Endodermal cell (in vitro differentiated cells): ENCODE measurements around the gene CDH13. TPM values are rescaled to one million over a fixed set of nuclear protein-coding genes. Genes with fewer than 3 reads are reported as not detected.

Experiments
- DNase-seq: peaks from one replicate; pipeline ENCODE4 v3.0.0-alpha.2; 2017
- H3K27ac ChIP-seq: 2 replicates; pipeline ENCODE4 v1.5.1; 2013; ENCODE audit warnings: mild to moderate bottlenecking, low read depth, low read length, moderate library complexity
- H3K27me3 ChIP-seq: 2 replicates; pipeline ENCODE4 v1.6.1; 2013; ENCODE audit warnings: mild to moderate bottlenecking, low read length, moderate library complexity; ENCODE audit not compliant: insufficient read depth, control insufficient read depth, poor library complexity, severe bottlenecking
- H3K36me3 ChIP-seq: 2 replicates; pipeline ENCODE4 v1.7.0; 2013; ENCODE audit warnings: mild to moderate bottlenecking, low read length, moderate library complexity; ENCODE audit not compliant: control insufficient read depth, insufficient read depth
- H3K4me1 ChIP-seq: one replicate; pipeline ENCODE4 v1.7.0; 2013; ENCODE audit warnings: low read length; ENCODE audit not compliant: control insufficient read depth, insufficient read depth
- H3K4me3 ChIP-seq: 2 replicates; pipeline ENCODE4 v1.5.1; 2013; ENCODE audit warnings: mild to moderate bottlenecking, low read length, moderate library complexity
- H3K9ac ChIP-seq: 2 replicates; pipeline ENCODE4 v1.6.1; 2013; ENCODE audit warnings: mild to moderate bottlenecking, low read length, moderate library complexity; ENCODE audit not compliant: poor library complexity, severe bottlenecking; ENCODE audit errors: extremely low read depth
- H3K9me3 ChIP-seq: 2 replicates; pipeline ENCODE4 v1.6.1; 2013; ENCODE audit warnings: mild to moderate bottlenecking, low read length, moderate library complexity; ENCODE audit not compliant: control insufficient read depth
- H3K27ac Mint-ChIP-seq: 2 replicates; pipeline ENCODE4 v1.8.0; 2020; ENCODE audit warnings: mixed read lengths
- H3K27me3 Mint-ChIP-seq: 2 replicates; pipeline ENCODE4 v1.8.0; 2021; ENCODE audit warnings: mild to moderate bottlenecking, mixed read lengths; ENCODE audit not compliant: insufficient read depth
- H3K36me3 Mint-ChIP-seq: 2 replicates; pipeline ENCODE4 v1.8.0; 2020; ENCODE audit warnings: low read depth, mixed read lengths
- H3K4me1 Mint-ChIP-seq: 2 replicates; pipeline ENCODE4 v1.8.0; 2020; ENCODE audit warnings: mixed read lengths
- H3K4me3 Mint-ChIP-seq: 2 replicates; pipeline ENCODE4 v1.8.0; 2020; ENCODE audit warnings: mild to moderate bottlenecking, moderate library complexity, mixed read lengths
- H3K9me3 Mint-ChIP-seq: 2 replicates; pipeline ENCODE4 v1.8.0; 2020; ENCODE audit warnings: mild to moderate bottlenecking, mixed read lengths
- CTCF ChIP-seq: fragments of 200-600 bp; sonication (generic); conservative IDR thresholded peaks from 2 replicates; pipeline ENCODE4 v1.5.0; 2021; ENCODE audit warnings: antibody characterized with exemption, mild to moderate bottlenecking
- WGBS, 2 experiments: methylation state at CpG; one replicate each; pipeline versions ENCODE4 v1.1.5 to v1.1.7; 2013; ENCODE audit warnings: missing lambda C conversion rate in 2 of 2, mixed read lengths in 1 of 2; ENCODE audit not compliant: insufficient coverage in 1 of 2, insufficient read length in 1 of 2; 5-methylcytosine and 5-hydroxymethylcytosine counted together
- total RNA-seq, 2 donors: library from RNA; stranded (reverse); fragmentation: NEBNext Ultra II Directional in 1 of 2; extraction: Animal tissue kit (Norgen Biotek cat#: 25700) in 1 of 2; gene quantifications; 2 replicates in 1 of 2; 3 replicates in 1 of 2; pipeline ENCODE4 v1.2.1, GENCODE V29; 2021

The CDH13 gene
- total RNA-seq, 2 donors from 2014 or later, result 0.86 to 1.8 TPM

GRCh38 chr16:82630219-82630618 is 3.5 kb downstream of the CDH13 start:
- H3K27me3 ChIP-seq, result peaks cover 41% of the 10 kb centered on the region
- H3K27me3 Mint-ChIP-seq, result peaks cover 50% of the 10 kb centered on the region
- H3K9me3 Mint-ChIP-seq, result peaks cover 1% of the 10 kb centered on the region
- TF ChIP-seq CTCF, result no peak
- no peak for DNase-seq
- no peak overlapping the region for H3K27ac ChIP-seq
- H3K36me3 Mint-ChIP-seq, result no peaks in the 10 kb centered on the region
- no peak overlapping the region for H3K9ac ChIP-seq
- no peaks in the 10 kb centered on the region for H3K36me3 ChIP-seq
- 86 to 100% methylated on average over 1 of the region's 2 CpGs for WGBS, 2 experiments
- no peak overlapping the region for H3K4me3 ChIP-seq
- peaks cover 4% of the 10 kb centered on the region for H3K9me3 ChIP-seq
- peaks cover 11% of the 10 kb centered on the region for H3K4me1 ChIP-seq
- H3K27ac Mint-ChIP-seq, result no peak overlapping the region
- peaks cover 22% of the 10 kb centered on the region for H3K4me1 Mint-ChIP-seq
- H3K4me3 Mint-ChIP-seq, result no peak overlapping the region

GRCh38 chr16:82630688-82631087 is 3.9 kb downstream of the CDH13 start:
- Mint-ChIP-seq H3K4me1 (peaks cover 22% of the 10 kb centered on the region), H3K27me3 (peaks cover 49% of the 10 kb centered on the region), H3K9me3 (peaks cover 1% of the 10 kb centered on the region), H3K4me3 (no peak overlapping the region), H3K36me3 (no peaks in the 10 kb centered on the region), H3K27ac (no peak overlapping the region)
- H3K9ac ChIP-seq, result no peak overlapping the region
- peaks cover 4% of the 10 kb centered on the region for H3K9me3 ChIP-seq
- DNase-seq, result no peak
- H3K4me1 ChIP-seq, result peaks cover 11% of the 10 kb centered on the region
- WGBS, 2 experiments, result 91 to 97% methylated on average over 3 of the region's 3 CpGs
- peak; percentile 10 for TF ChIP-seq CTCF
- H3K4me3 ChIP-seq, result no peak overlapping the region
- no peaks in the 10 kb centered on the region for H3K36me3 ChIP-seq
- no peak overlapping the region for H3K27ac ChIP-seq
- H3K27me3 ChIP-seq, result peaks cover 37% of the 10 kb centered on the region

- Histone ChIP-seq H3K36me3 (no peaks in the 10 kb centered on the region), H3K27ac (no peak overlapping the region), H3K4me3 (no peak overlapping the region), H3K9me3 (peaks cover 4% of the 10 kb centered on the region), H3K27me3 (peaks cover 24% of the 10 kb centered on the region), H3K9ac (no peak overlapping the region), H3K4me1 (peaks cover 11% of the 10 kb centered on the region)
- peak; percentile 76 for TF ChIP-seq CTCF
- Mint-ChIP-seq H3K36me3 (no peaks in the 10 kb centered on the region), H3K4me1 (peaks cover 22% of the 10 kb centered on the region), H3K27ac (no peak overlapping the region), H3K4me3 (no peak overlapping the region), H3K9me3 (peaks cover 1% of the 10 kb centered on the region), H3K27me3 (peaks cover 36% of the 10 kb centered on the region)
- peak; percentile 75 for DNase-seq
- 72 to 88% methylated on average over 4 to 9 of the region's 10 CpGs for WGBS, 2 experiments
Observed at GRCh38 chr16:82631701-82632685, 5.2 kb downstream of the CDH13 start.
